HG02840 (cell line): Measurements from ENCODE around the gene ISYNA1.

Source experiments
- ATAC-seq: cut with Tn5 transposase; IDR thresholded peaks from one replicate; pipeline ENCODE4 v1.9.1; 2021; ENCODE audit warnings: mild to moderate bottlenecking, moderate library complexity, moderate number of reproducible peaks; ENCODE audit not compliant: unreplicated experiment, low FRiP score

Gene ISYNA1

DNA sequence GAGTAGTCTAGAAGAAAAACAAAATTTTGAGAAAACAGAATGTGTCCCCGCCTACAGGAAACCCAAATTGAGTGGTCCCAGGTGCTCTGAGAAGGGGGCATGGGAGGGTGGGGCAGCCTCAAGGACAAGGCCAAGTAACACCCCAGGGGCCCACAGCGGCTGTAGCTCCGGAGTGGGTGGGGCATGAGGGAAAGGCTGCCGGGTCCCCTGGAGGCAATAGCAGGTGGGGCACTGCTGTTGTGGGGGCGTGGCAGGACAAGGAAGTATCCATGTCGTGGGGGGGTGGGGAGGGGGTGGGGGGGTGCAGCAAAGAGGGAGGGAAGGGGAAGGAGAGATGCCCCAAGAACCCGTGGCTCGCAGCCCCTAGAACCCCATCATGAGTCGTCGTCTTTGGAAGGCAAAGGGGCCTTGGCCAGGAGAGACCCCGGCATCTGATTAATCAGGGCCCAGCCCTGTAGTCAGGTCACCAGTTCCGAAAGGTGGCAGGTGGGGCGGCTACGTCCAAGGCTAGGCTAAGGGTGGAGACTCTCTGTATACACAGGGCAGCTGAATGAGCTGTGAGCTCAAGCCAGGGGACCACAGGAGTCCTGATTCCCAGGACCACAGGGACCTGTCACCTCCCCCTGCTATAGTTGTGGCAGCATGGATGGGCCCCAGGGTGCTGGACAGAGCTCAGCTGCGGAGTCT lies 7.5 kb upstream of the ISYNA1 start:
- no peak for ATAC-seq

- no peak for ATAC-seq
Measured at GRCh38 chr19:18444513-18444912, 6.6 kb upstream of the ISYNA1 start.

- ATAC-seq: no peak
Measured at GRCh38 chr19:18443831-18444230, 5.9 kb upstream of the ISYNA1 start.

GRCh38 chr19:18443406-18443805 lies 5.5 kb upstream of the ISYNA1 start:
- ATAC-seq: no peak

DNA sequence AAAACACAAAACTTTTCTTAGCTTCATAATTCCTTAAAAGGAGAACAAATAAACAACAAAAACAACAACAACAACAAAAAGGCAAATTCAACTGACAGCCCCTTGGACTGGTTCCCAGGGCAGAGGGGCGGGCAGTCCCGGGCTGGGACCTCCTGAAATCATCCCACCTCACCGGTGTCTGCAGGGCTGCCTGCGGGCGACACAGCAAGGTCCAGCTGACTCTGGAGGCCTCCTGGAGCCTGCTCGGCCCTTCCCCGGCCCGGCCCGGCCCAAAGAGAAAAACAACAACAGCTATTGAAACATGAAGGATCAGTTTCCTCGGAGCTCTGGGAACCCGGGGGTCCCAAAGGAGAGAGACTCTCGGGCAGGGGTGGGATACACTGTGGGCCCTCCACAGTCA lies 5.0 kb upstream of the ISYNA1 start:
- ATAC-seq: no peak

GRCh38 chr19:18441804-18442788 lies 4.2 kb upstream of the ISYNA1 start:
- no peak for ATAC-seq

- no peak for ATAC-seq
Measured at GRCh38 chr19:18440936-18441803, 3.2 kb upstream of the ISYNA1 start.

- ATAC-seq: no peak
Measured at GRCh38 chr19:18440415-18440877, 2.5 kb upstream of the ISYNA1 start.

- no peak for ATAC-seq
Measured at GRCh38 chr19:18439910-18440237, 1.9 kb upstream of the ISYNA1 start.

GRCh38 chr19:18439025-18439909 lies 1.3 kb upstream of the ISYNA1 start:
- ATAC-seq: no peak

- no peak for ATAC-seq
Measured at GRCh38 chr19:18438331-18439024, 545 bp upstream of the ISYNA1 start.

DNA sequence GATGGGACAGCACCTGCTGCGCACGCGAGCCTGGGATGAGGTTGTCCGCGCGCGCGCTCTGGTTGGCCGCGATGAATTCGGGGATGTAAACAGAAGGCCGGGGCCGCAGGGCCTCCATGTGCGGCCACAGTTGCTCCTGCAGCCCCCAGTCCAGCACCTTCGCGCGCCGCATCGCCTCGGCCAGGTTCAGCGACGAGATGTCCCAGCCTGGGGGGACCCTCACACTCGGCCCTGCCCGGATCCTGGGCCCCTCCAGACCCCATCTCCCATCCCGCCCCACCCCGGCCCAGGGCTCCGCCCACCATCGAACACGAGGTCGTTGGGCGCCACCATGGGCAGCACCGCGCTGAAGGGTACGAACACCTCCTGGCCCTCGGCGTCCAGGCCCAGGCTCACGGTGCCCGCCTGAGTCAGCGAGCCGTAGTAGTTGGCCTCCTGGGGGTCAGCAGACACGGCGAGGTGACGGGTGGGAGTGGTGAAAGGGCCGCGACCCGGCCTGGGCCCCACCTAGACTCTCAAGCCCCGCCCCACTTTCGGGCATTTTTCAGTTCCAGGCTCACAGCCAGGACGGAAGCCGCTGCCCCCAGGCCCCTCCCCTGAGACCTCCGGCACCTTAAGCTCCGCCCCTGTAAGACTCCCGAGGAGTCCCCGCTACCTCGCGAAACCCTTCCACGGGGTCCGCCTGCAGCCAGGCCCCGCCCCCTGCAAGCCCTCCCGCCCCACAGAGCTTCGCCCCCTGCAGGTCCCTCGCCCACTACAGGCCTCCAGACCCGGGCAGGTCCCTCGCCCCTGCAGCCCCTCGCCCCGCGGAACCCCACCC lies 1.1 kb downstream of the ISYNA1 start:
- no peak for ATAC-seq

DNA sequence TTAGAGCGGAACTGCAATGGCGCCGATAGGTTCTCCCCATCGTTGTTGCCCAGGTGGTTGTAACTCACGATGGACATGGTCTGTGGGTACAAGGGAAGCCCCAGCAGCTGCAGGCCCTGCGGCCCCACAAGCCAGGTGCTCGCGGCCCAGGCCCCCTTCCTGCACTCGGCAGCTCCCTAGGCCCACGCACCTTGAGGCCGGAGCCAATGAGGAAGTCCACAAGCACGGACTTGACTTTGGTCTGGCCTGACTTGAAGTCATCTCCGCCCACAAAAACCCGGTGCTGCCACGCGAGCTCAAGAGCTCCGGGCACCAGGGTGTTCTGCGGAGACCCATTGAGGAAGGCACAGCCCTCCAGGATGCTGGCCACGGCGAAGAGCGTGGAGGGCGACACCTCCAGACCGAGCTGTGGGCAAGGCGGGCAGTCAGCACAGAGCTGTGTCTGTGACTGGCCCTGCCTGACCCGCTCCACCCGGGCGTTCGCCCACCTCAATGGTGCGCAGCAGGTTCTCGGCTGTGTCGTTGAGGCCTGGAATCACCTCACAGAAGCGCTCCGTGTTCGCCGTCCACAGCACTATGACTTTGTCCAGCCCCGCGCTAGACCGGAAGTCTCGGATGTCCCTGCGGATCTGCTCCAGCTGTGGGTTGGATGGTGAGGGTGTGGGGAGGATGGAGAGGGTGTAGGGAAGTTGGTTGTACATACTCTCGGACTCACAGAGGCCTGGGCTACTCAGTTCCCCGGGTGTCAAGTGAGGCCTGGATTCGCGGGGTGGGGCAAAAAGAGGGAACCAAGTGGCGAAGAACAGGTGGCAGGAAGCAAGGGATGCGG lies 1.9 kb downstream of the ISYNA1 start:
- no peak for ATAC-seq

DNA sequence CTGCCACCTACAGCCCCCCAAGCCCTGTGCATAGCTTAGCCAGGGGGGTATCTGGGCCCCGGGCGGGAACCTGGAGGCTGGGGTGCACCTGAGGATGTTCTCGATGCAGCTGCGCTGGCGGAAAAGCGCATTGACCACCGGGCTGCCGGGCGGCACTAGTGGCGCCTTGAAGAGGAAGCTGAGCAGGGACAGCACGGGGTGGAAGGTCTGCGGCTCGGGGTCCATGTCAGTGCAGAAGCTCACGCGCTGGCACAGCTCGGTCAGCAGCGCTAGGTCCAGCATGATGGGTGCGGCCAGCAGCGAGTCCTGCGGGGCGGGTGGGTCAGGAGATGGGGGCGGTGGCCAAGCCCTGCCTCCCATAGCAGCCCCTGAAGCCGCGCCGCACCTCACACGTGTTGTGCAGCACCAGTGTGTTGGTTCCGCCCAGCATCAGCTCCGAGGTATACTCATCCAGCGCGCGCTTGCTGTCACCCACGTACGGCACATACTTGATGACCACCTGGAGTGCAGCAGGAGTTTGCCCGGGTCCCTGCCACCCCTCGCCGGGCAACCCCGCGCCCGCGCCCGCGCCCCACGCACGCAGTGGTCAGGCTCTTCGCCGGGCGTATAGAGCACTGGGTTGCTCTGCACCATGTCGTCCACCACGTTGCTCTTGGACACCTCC lies 2.6 kb downstream of the ISYNA1 start:
- no peak for ATAC-seq

DNA sequence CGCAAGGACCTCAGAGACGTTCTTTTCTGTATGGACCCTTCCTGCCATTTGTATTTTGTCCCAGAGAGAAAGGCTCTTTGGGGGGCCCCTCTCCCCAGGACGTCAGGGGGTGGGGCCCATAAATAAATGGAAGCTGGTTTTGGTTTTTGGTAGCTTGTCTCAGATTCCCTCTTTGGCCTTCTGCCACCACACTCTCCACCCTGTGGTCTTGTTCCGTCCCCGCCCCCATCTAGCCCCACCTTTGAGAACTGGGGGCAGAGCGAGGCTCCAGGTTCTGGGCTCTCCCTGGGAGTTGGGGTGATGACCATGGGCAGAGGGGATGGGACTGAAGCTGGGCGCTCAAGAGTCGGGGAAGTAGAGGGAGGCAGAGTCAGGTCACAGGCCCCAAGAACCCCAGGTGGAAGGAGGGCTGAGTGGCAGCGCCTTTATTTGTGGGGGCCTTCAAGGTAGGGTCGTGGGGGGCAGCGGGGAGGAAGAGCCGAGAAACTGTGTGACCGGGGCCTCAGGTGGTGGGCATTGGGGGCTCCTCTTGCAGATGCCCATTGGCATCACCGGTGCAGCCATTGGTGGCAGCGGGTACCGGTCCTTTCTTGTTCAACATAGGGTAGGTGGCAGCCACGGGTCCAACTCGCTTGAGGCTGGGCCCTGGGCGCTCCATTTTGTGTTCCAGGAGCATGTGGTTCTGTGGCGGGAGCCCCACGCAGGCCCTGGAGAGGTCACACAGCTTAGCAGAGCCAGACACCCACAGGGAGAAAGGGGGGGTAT lies 3.3 kb downstream of the ISYNA1 start:
- ATAC-seq: no peak

GRCh38 chr19:18433735-18434398 lies 4.1 kb downstream of the ISYNA1 start:
- ATAC-seq: no peak
